Measurements from ENCODE around the gene TBX21.

The TBX21 gene

DNA sequence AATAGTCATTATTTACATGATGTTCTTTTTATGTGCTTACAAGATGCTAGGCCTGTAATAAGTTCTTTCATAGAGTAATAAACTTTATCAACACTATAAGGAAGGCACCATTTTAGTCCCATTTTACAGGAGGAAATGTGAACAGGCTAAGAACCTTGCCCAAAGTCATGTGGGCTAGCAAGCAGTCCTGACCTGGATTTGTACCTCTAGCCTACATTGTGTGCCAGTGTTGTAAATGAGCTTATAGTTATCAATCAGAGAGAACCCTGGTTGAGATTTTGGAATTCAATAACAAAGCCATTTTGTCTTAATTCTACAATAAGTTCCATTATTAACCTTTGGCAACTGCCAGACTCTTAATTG lies 45.7 kb upstream of the TBX21 start:
- no peak for DNase-seq (ENCODE audit: low spot score)
- TF ChIP-seq, protein P1, sequence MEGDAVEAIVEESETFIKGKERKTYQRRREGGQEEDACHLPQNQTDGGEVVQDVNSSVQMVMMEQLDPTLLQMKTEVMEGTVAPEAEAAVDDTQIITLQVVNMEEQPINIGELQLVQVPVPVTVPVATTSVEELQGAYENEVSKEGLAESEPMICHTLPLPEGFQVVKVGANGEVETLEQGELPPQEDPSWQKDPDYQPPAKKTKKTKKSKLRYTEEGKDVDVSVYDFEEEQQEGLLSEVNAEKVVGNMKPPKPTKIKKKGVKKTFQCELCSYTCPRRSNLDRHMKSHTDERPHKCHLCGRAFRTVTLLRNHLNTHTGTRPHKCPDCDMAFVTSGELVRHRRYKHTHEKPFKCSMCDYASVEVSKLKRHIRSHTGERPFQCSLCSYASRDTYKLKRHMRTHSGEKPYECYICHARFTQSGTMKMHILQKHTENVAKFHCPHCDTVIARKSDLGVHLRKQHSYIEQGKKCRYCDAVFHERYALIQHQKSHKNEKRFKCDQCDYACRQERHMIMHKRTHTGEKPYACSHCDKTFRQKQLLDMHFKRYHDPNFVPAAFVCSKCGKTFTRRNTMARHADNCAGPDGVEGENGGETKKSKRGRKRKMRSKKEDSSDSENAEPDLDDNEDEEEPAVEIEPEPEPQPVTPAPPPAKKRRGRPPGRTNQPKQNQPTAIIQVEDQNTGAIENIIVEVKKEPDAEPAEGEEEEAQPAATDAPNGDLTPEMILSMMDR (IDR thresholded peaks at IDR 0.05; ENCODE audit: extremely low read depth, missing control alignments), result no peak

DNA sequence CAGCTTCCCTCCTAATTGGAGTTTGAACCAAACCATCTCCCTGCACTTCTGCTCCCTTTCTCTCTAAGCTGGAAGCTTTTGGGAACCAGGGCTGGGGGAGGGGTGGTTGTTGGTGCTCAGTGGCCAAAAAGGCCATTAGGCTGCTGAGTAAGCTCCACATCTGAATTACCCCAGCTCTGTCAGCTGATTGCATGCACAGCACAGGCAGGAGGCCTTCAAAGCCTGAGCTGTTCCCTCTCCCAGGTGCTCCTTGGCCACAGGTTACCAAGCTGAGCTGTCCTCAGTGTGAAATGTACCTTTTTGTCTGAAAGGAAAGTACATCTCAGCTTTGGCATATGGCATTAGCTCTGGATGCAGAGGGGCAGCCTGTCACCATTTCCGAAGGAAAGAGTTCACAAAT lies 45.3 kb upstream of the TBX21 start:
- DNase-seq (ENCODE audit: low spot score), result no peak

DNA sequence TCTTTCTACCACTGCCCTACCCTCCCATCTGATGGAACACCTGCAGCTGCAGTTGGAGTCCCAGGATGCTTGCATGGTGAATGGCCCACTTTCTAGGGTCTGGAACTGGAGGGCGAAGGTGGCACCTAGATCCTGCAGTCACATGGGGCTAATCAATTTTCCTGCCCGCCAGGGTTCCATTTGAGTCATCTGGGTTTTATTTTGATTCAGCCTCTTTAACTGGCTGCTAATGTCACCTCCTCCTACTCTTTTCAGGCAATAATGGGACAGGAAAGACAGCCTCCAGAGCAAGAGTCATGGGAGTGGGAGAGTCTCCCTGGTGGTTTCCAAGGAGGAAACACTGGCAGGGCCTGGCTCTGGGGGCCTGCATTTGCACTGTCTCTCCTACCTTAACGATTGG lies 42.9 kb upstream of the TBX21 start:
- DNase-seq (ENCODE audit: low spot score), result no peak
- TF ChIP-seq, protein P1 (IDR thresholded peaks at IDR 0.05; ENCODE audit: extremely low read depth, missing control alignments), result no peak

More for the DNA sequence above, 45.3 kb upstream of the TBX21 start:
- TF ChIP-seq, protein P1 (IDR thresholded peaks at IDR 0.05; ENCODE audit: extremely low read depth, missing control alignments), result no peak

DNA sequence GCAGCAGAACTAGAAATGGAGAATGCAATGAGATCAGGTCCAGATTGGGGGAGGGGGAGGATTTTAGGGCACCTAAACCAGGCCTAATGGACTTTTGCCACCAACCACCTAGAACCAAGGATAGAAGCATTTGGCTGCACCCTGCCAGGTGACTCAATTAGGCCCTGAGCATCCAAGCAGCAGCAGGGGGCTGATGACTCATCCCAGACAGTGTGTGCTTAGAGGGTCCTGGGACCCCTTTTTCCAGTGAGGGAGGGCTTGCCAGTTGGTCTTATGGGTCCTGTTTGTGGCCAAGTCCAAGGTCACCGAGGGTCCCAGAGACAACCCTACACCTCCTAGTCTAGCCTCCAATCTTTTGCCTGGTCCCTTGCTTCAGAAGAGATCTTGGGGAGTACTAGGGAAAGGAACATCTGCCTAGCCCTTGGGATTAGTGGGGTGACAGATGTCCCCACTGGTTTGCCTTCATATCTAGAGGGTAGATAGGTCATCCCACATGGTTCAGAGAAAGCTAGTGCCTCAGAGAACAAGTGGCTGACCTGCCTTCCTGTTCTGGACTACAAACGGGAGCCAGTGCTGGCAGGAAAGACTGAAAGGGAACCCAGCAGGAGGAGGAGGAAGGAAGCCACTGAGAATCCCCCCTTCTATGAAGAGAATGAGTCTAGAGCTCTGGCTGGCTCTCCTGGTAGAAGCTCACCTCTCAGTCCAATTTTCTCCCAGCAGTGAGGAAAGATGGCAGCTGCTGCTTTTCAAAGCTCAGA lies 40.7 kb upstream of the TBX21 start:
- DNase-seq (ENCODE audit: low spot score), result peak; percentile 19
- TF ChIP-seq, protein P1 (IDR thresholded peaks at IDR 0.05; ENCODE audit: extremely low read depth, missing control alignments), result no peak

DNA sequence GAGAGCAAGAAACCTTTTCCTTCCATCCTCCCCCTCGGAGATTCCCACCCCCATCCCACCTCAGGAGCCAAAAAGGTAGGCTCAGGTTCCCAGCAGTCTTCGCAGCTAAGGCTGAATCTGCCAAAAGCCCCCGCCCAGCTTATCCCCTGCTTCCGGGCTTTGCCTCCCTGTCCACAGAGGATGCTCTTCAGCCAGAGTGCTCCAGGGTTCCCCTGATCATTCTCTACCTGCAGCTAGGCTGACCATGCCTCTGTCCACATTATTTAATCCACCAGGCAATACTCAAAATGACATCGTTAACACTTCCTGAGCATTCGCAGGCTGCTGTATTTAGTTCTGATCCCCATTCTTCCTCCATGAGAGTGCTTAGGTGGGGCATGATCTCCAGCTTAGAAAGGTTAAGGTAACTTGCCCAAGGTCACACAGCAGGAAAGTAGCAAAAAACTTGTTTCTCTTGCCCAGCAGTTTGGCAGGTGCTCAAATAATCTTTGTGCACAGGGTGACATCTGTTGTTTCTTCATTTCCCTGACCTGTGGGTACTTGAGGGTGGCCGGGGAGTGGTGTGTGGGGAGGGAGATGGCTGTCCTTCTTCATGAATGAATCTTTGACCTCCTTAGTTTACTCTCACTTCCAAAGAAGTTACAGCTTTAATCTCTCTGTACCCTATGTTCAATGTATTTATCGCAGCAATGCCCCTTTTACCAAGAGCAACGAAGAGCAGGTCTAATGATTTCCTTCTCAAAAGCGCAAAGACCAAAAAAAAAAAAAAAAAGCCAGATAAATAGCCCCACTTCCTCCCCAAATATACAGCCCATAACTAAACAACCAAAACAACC lies 39.9 kb upstream of the TBX21 start:
- peak; percentile 33 for DNase-seq (ENCODE audit: low spot score)
- TF ChIP-seq, protein P1 (IDR thresholded peaks at IDR 0.05; ENCODE audit: extremely low read depth, missing control alignments), result no peak

DNA sequence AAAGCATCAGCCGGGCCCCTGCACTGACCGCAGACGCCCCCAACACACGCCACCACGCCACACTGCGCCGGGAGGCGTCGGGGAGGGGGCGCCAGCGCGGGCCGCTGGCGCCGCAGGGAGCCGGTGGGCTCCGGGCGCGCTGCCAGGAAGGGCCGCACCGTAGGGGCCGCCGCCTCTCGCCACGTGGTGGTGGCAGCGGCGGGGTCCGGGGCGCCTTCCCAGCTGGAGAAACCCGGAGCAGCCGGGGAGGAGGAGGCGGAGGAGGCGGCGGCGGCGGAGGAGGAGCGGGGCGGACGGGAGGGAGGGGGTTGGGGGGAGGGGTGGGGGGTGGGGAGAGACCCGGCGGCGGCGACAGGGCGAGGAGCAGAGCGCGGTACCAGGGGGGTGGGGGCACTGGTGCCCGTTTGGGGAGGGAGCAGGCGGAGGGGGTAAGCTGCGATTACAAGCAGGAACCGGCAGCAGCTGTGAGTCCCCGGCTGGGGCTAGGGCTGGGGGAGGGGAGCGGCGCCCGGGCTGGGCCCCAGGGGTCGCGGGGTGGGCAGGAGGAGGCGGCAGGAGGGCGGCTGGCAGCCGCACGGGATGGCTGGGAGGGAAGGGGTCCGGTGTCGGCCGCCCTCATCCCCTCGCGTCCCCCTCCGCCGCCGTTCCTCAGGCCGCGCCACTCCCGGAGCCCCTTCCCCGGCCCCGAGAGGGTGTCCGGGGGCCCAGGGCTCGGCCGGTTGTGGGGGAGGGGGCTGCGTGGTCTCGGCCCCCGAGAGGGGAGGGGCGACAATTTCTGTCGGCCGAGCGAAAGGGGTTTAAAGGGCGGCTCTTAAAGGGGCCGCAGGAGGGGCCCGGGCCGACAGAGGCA lies 39.1 kb upstream of the TBX21 start, which contains the start of gene TBKBP1:
Gene TBKBP1, plus strand, starts transcription at position 431 of the 850 bp plus-strand sequence. CDS start 1,952 bp downstream, outside the sequence.
- TF ChIP-seq, protein P1 (IDR thresholded peaks at IDR 0.05; ENCODE audit: extremely low read depth, missing control alignments), result no peak
- peak; percentile 72 for DNase-seq (ENCODE audit: low spot score)

Measured in GM20000 (cell line).